VCaP (cell line): ENCODE measurements around the gene FAM171A1.
A peak's percentile ranks its signal among the peaks of the same experiment; 100 is the strongest.

Experiments used
- H3K27ac ChIP-seq: fragments of 450-650 bp; 2 replicates; pipeline ENCODE4 v1.5.1; 2017
- CTCF ChIP-seq: fragments of 450-650 bp; conservative IDR thresholded peaks from 2 replicates; pipeline ENCODE4 v1.5.1; 2017; ENCODE audit warnings: mild to moderate bottlenecking, moderate library complexity

FAM171A1 gene

GRCh38 chr10:15267496-15267895 is 103.6 kb downstream of the FAM171A1 start:
- no peak for TF ChIP-seq CTCF
- H3K27ac ChIP-seq: no peak overlapping the region

- no peak for TF ChIP-seq CTCF
Observed at GRCh38 chr10:15266117-15266516, 105.0 kb downstream of the FAM171A1 start.

GRCh38 chr10:15265558-15265957 is 105.5 kb downstream of the FAM171A1 start:
- H3K27ac ChIP-seq: no peak overlapping the region
- TF ChIP-seq CTCF: no peak

More at GRCh38 chr10:15266117-15266516, 105.0 kb downstream of the FAM171A1 start:
- H3K27ac ChIP-seq: no peak overlapping the region

- H3K27ac ChIP-seq: no peak overlapping the region
- TF ChIP-seq CTCF: no peak
Observed at GRCh38 chr10:15265056-15265455, 106.0 kb downstream of the FAM171A1 start.

- no peak for TF ChIP-seq CTCF
- no peak overlapping the region for H3K27ac ChIP-seq
Observed at GRCh38 chr10:15263657-15264323, 107.3 kb downstream of the FAM171A1 start.

- H3K27ac ChIP-seq: no peak overlapping the region
- TF ChIP-seq CTCF: peak; percentile 71
Observed at GRCh38 chr10:15262036-15262713, 108.9 kb downstream of the FAM171A1 start.

- no peak for TF ChIP-seq CTCF
- H3K27ac ChIP-seq: no peak overlapping the region
Observed at GRCh38 chr10:15259136-15259535, 112.0 kb downstream of the FAM171A1 start.
